Glutamatergic neuron (in vitro differentiated cells): ENCODE measurements around the gene RNASE11. TPM values are rescaled to one million over a fixed set of nuclear protein-coding genes. Genes with fewer than 3 reads are reported as not detected.

ENCODE experiments used
- DNase-seq: peaks from one replicate; pipeline ENCODE4 v3.0.0; 2022
- H3K27ac Mint-ChIP-seq: one replicate; pipeline ENCODE4 v1.8.0; 2020; ENCODE audit warnings: mild to moderate bottlenecking, mixed read lengths, inconsistent platforms; ENCODE audit not compliant: unreplicated experiment
- H3K27me3 Mint-ChIP-seq: one replicate; pipeline ENCODE4 v1.8.0; 2020; ENCODE audit warnings: mild to moderate bottlenecking, moderate library complexity, mixed read lengths, inconsistent platforms; ENCODE audit not compliant: unreplicated experiment
- H3K36me3 Mint-ChIP-seq: one replicate; pipeline ENCODE4 v1.8.0; 2020; ENCODE audit warnings: mild to moderate bottlenecking, mixed read lengths, inconsistent platforms; ENCODE audit not compliant: unreplicated experiment
- H3K4me1 Mint-ChIP-seq: one replicate; pipeline ENCODE4 v1.8.0; 2020; ENCODE audit warnings: mild to moderate bottlenecking, low read depth, mixed read lengths, inconsistent platforms; ENCODE audit not compliant: unreplicated experiment
- H3K4me3 Mint-ChIP-seq: one replicate; pipeline ENCODE4 v1.8.0; 2020; ENCODE audit warnings: mild to moderate bottlenecking, mixed read lengths, inconsistent platforms; ENCODE audit not compliant: unreplicated experiment
- H3K9me3 Mint-ChIP-seq: one replicate; pipeline ENCODE4 v1.8.0; 2020; ENCODE audit warnings: mild to moderate bottlenecking, moderate library complexity, mixed read lengths, inconsistent platforms; ENCODE audit not compliant: unreplicated experiment
- CTCF ChIP-seq: fragments of 200-600 bp; sonication (generic); IDR thresholded peaks from one replicate; pipeline ENCODE4 v1.5.0; 2021; ENCODE audit not compliant: partially characterized antibody, unreplicated experiment
- total RNA-seq: library from RNA; stranded (reverse); fragmentation: NEBNext Ultra II Directional; extraction: Animal tissue kit (Norgen Biotek cat#: 25700); gene quantifications from one replicate; pipeline ENCODE4 v1.2.1, GENCODE V29; 2021; ENCODE audit not compliant: unreplicated experiment

Gene RNASE11
- total RNA-seq, 1 donor from 2014 or later: not detected

- H3K4me3 Mint-ChIP-seq: no peak overlapping the region
- H3K27me3 Mint-ChIP-seq: peaks cover 2% of the 10 kb centered on the region
- no peak for DNase-seq
- TF ChIP-seq CTCF: no peak
- H3K36me3 Mint-ChIP-seq: no peaks in the 10 kb centered on the region
- H3K9me3 Mint-ChIP-seq: peaks cover 1% of the 10 kb centered on the region
- no peak overlapping the region for H3K27ac Mint-ChIP-seq
- no peaks in the 10 kb centered on the region for H3K4me1 Mint-ChIP-seq
Observed at GRCh38 chr14:20592574-20592973, 4.8 kb upstream of the RNASE11 start.

- H3K4me3 Mint-ChIP-seq: no peak within 1 kb of the TSS
- H3K36me3 Mint-ChIP-seq: no peaks in the 10 kb centered on the region
- no peak for DNase-seq
- peaks cover 2% of the 10 kb centered on the region for H3K27me3 Mint-ChIP-seq
- no peak for TF ChIP-seq CTCF
- peaks cover 1% of the 10 kb centered on the region for H3K9me3 Mint-ChIP-seq
- H3K4me1 Mint-ChIP-seq: no peaks in the 10 kb centered on the region
- no peak within 1 kb of the TSS for H3K27ac Mint-ChIP-seq
Observed at GRCh38 chr14:20591235-20591634, 3.4 kb upstream of the RNASE11 start, which contains the start of gene RNASE12. TSS of gene RNASE12 (minus strand) at chr14:20591376. CDS start at chr14:20590723, 653 bp downstream.

GRCh38 chr14:20583908-20584307, 3.9 kb downstream of the RNASE11 start:
- Mint-ChIP-seq H3K4me3 (no peak overlapping the region), H3K9me3 (no peaks in the 10 kb centered on the region), H3K27me3 (peaks cover 2% of the 10 kb centered on the region), H3K36me3 (no peaks in the 10 kb centered on the region), H3K4me1 (no peaks in the 10 kb centered on the region), H3K27ac (no peak overlapping the region)
- no peak for DNase-seq
- no peak for TF ChIP-seq CTCF

- Mint-ChIP-seq H3K36me3 (no peaks in the 10 kb centered on the region), H3K27me3 (peaks cover 2% of the 10 kb centered on the region), H3K9me3 (no peaks in the 10 kb centered on the region), H3K4me3 (no peak overlapping the region), H3K27ac (no peak overlapping the region), H3K4me1 (no peaks in the 10 kb centered on the region)
- DNase-seq: no peak
- TF ChIP-seq CTCF: no peak
Observed at GRCh38 chr14:20583142-20583541, 4.7 kb downstream of the RNASE11 start.

- Mint-ChIP-seq H3K9me3 (no peaks in the 10 kb centered on the region), H3K4me1 (no peaks in the 10 kb centered on the region), H3K27ac (no peak overlapping the region), H3K27me3 (peaks cover 2% of the 10 kb centered on the region), H3K36me3 (no peaks in the 10 kb centered on the region), H3K4me3 (no peak overlapping the region)
- DNase-seq: no peak
- TF ChIP-seq CTCF: no peak
Observed at GRCh38 chr14:20580242-20580641, 7.6 kb downstream of the RNASE11 start.
